ENCODE data around the gene IL11RA.

The IL11RA gene

DNA sequence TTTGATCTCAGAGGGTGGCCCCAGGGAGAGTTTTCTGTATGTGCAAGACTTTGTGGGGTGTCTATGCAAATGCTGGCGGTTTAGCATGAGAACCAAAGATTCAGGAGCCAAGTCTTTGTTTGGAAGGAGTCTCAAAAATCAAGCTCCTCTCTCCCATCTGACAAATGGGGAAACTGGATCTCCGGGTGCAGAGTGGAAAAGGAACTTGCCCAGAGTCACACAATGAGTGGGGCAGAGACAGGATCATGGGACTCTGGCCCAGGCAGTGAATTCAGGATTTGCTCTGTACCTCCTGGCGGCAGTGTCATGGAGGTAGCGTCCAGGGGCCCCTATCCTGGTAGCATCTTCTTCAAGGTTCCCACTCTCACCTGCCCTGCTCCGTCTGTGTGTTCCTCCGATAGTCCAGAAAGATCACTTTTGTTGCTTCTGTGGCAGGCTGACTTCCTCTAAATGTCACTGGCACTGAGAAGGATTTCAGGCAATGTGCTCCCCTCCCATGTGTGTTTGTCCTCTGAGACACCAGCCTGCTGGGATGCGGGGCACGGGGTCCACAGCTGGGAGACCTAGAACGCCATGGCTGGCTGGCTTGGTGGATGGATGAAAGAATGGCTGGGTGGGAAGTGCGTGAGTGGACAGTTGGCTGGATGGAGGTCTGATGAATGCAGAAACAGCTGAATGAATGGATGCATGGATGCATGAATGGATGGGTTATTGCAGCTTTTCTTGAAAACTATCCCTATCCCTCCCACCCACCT, 35.5 kb downstream of the IL11RA start:
- no peak for DNase-seq

DNA sequence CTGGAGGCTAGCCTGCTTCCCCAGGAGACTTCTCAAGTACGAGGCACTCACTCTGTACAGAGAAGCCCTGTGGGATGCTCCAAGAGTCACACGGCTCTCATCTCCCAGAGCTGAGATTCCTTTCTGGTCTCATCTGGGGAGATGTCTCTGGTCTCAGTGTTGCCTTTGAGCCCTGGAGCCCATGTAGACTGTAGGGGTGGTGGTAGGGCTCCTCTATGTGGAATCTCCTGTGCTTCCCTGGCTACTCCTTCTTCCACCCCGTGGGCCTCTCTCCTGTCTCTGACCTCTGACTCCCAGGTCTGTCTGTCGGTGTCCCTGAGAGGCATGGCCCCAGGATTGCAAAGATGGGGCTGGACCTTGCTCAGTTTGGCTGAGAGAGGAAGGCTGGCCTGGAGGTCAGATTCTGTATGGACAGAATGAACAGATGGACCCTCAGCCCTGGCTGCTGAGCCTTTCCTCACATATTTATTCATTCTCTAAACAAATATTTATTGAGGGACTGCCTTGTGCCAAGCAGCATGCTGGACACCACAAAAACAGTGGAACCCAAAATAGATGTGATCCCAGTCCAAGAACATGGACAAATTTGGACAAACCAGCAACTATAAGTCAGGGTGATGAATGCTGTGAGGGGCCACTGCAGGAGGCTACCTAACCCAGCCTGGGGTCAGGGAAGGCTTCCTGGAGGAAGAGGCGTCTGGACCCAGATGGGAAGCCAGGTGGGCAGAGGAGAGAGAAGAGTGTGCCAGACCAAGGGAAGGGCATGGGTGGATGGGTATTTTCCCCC, 36.5 kb downstream of the IL11RA start:
- DNase-seq, result no peak

DNA sequence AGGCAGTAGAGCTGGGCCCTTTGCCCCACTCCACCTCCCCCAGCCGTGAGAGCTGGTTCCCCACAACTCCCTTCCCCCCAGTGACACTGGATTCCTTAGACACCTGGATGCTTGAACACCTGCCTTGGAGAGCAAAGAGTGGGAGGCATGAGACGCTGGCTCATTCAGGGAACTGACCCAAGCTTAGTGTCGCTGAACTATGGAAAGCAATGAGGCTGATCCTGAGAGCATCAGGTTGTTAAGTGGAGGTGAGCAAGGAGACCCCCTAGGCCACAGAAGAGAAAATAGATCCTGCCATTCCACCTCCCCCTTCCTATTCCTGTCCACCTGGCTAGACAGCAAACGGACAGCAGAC, 37.1 kb downstream of the IL11RA start:
- DNase-seq, result no peak

DNA sequence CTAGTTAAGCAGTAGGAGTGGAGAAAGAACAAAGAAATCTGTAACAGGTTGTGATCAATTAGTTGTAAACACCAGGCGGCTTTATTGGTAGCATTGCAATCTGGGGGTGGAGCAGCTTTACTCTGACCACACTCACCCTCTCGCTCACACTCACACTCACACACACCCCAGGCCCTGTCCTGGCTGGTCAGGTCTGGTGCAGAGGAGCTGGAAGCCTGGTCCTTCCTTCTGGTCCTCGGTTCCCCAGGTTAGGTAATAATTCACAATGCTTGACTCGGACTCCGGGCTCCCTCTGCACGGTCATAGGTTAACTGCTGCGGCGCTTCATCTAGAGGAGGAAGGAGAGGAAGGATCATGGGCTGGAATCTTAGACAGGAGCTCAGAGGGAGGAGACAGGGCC, 37.5 kb downstream of the IL11RA start:
- no peak for DNase-seq

DNA sequence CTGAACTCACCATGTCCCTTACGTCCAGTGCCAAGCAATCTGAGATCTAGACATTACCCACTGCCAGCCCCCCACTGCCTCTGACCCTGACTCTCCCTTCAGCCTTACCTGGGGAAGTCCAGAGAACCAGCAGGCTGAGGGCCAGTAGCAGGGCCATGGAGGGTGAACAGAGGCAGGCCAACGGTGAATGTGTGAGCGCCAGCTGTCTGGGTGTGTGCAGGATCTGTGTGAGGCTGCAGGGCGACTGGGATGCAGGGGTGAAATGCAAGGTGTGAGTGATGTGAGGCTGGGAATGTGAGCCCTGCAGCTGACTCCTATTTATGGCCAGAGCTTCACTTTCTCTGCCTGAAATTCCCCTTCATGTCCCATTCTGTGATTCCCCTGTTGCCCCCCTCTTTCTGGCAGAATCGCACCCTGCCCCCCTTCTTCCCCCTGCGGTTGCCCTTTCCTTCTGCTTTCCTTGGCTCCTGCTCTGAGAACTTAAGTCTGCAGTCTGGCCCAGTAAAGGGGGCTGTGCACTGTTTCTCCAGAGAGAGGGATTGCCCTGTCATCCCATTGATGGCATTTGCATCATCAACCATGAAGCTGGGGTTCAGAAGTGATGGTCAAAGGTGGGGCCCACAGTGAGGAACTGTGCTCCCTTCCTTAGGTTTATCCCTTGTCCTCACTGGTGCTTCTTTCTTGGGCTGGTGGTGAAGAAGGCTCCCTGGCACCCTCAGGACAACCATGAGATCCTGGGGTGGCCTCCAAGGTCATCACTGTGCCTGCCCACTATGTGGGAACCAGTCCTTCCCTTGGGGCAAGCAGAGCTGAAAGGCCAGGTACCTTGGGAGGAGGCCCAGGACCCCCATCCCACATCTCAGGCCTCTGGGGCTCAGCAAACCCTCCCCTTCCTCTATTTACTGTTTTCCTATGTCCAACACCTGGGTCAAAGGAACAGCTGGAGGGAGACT, 39.3 kb downstream of the IL11RA start, which contains the start of gene CCL19:
CCL19 (minus strand) TSS at position 294 of the 953 bp plus-strand sequence; CDS start at position 157, 137 bp downstream.
- no peak for DNase-seq

DNA sequence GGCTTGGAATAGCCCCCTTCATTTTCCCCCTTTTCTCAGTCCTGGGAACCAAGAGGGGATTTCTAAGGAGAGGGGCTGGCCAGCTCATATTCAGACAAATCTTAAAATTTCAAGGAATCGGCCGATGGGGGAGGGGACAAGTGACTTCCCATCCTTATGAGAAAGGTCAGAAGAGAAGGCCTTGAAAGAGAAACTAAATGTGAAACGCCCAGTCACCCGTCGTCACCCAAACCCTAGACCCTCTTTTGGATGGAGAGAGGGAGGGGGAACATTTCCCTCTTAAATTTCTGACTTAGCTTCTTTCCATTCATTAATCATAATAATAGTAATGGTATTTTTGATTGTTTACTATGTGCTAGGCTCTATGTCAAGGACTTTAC, 39.9 kb downstream of the IL11RA start:
- DNase-seq, result no peak

DNA sequence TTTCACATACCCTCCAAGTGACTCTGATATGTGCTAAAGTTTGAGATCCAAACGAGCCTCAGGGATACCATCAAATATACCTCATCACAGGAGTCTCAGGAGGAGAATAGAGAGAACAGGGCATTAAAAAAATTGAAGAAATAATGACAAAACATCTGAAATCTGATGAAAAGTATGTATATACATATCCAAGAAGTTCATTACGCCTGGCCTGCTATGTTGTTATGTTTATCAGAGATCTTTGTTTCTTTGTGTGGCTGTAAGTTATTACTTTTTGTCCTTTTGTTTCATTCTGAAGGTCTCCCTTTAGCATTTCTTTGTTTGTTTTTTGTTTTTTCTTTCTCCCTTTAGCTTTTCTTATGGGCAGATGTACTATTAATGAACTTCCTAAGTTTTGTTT, 41.6 kb downstream of the IL11RA start:
- no peak for DNase-seq

DNA sequence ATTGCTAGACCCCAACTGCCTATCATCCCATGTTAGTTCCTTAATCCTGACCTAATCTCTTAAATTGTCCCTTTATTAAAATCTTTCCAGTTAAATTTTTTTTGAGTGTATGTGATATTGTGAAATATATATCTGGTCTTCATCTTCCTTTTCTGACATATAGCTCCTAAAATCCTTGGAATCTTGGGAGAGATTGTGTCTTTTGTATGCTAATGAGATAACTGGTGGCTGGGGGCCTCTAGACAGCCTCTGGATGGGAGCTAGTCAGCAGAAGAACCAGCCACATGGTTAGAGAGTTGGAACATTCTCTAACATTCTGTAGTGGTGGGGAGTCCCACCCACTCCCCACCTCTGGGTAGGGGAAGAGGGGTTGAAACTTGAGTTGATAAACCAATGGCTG, 42.8 kb downstream of the IL11RA start:
- no peak for DNase-seq

DNA sequence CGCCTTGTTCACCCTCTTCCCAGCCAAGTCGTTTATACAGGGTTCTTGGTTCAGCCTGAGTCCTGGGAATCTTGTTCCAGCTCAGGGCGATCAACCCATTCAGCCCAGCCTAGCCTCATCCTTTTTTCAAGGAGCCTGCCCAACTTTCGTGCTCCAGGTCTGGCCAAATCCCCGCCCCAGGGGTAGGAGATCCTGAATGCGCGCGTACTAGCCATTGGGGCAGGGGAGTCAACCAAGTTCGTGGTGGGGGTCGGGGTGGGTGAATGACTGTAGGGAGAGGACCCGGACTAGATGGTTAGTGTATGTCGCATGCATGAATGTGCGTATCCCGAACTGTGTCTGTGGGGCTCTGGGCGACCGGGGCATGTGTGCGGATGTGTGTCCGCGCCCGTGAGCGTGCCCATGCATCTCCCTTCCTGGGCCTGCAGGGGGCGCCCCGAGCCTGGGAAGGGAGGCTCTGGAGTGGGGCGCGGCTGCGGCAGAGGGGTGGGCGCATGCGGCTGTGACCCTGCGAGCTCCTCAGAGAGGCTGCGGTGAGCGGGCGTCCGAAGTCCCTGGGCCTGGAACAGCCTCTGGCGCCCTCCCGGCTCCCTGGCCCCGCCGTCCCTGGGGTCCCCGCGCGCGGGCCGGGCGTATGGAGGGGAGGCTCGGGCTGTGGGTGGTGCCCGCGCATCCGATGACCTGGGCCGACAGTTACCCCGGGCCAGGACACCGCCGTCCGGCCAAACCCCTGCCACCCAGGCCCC, 49.2 kb downstream of the IL11RA start:
- DNase-seq, result peak; percentile 50 to 71

DNA sequence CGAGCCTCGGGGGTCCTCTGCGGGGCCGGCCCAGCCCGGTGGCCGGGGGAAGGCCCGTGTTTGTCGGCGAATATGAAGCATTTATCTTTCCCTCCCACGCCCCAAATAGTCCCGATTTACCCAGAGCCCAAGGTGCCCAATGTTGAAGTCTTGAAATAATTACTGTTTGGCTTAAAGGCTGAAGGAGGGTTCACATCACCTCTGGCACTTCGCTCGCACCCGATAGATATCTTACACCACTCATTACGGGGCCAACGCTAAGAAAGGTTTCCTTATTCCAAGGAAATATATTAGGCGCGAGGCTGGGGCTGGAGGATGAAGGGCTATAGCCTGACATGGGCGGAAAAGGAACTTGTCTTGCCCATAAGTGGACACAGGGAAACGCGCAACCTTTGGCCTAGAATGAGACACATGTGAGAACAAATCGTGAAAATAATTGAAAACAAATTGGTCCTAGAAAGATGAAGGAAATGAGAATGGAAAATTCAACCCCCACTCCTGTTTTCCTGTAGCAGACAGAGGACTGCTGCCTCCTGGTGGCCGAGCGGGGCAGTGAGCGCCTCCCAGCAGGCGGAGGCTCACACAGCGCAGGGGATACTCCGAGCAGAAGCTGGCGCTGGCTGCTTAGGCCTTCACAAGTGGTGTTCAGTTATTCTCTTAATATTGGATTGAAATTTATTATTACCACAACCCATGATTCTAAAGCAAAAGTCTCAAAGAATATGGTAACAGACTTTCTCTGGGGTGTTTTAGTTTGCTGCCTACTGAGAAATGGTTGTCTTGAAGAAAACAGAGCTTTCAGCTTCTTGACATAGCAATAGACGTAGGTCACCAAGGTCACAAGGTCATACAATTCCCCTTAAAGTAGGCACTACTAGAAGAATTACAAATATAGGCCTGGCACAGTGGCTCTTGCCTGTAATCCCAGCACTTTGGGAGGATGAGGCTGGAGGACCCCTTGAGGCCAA, 50.1 kb downstream of the IL11RA start:
- peak; percentile 14 to 67 for DNase-seq

DNA sequence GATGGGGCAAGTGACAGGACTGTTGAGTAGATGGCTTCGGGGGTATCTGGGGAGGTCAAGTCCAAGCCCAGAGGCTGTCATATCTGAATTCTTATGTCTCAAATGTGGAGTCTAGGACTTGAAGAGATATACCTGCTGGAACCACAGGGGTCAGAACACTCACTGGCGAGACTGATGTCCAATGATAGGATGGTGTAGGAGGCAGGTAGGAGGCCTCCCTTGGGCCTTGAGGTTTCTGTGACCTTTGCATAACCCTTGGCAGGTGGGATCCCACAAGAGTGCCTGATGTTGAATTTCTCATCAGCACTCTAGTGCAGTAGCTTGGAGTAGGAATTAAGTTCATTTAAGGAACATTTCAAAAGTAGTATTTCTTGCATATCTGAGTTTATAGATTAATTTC, 55.1 kb downstream of the IL11RA start:
- no peak for DNase-seq

DNA sequence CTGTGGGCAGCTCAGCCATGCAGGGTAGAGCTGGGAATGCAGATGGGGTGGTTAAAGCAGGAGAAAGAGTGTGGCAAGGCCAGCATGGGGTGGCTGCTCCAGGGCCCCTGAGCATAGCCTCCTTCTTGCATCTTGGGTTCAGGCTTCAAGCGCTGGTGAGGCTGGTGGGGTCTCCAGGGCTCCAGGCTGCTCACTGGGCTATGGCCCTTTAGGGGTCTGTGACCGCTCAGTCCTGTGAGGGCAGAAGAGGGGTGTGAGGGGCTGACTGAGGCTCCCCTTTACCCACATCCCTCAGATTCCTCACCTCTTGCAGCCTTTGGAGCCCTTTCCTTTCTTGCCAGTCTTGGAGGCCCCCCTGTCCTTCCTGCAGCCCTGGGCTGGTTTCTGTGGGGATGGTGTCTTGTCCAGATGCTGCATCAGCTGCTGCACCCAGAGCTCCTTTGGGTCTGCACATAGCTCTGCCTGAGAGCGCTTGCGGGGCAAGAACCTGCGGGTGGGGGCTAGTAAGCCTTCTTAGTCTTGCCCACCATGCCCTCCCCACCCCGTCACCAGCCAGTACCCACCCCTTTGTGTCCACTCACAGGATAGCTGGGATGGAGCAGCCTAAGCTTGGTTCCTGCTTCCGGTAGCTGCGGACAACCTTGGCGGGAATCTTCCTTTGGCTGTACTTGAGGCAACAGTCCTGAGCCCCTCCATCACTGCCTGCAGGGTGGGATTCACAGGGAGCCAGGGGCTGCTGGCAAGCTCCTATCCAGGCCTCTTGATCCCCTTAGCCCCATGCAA, 57.4 kb downstream of the IL11RA start:
- no peak for DNase-seq

DNA sequence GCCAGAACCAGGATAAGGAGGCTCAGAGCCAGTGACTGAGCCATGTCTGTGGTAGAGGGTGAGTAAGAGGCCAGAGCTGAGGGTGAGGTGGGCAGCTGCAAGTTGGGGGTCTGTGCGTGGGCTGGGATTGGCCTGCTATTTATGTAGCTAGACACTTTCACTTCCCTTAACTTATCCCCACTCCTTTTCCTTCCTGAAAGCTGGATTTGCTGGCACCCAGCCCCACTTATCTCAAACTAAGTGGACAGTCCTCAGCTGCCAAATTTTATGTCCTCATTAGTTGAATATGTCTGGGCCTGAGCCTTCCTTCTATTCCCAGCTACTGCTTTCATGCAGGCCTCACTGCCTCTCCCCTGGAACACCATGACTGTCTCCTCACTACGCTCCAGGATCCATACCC, 58.0 kb downstream of the IL11RA start, which contains the start of gene CCL21:
CCL21 (minus strand) TSS at position 114 of the 400 bp plus-strand sequence; CDS start at position 44, 70 bp downstream.
- DNase-seq, result no peak

Measured in NCI-H524 (cell line).